Measurements from ENCODE around the gene SLC49A4. TPM values are rescaled to one million over a fixed set of nuclear protein-coding genes. Genes with fewer than 3 reads are reported as not detected.
A peak's percentile ranks its signal among the peaks of the same experiment; 100 is the strongest.

The SLC49A4 gene
- total and polyA plus RNA-seq, 2 of the 8 experiments (the other 6 are each of a cell fraction or from before 2014, with no cell fraction given) = 9.5 to 10.2 TPM

- Histone ChIP-seq H3K4me3 (ENCODE audit: extremely low read depth in 1 of 4, insufficient read depth in 2 of 4, low read depth in 3 of 4, low read length in 4 of 4) (peak overlapping the region; percentile 35 to 62 (median 54)), H3K36me3 (ENCODE audit: control insufficient read depth in 2 of 4, insufficient read depth in 4 of 4, low read length in 3 of 4) (no peaks in the 10 kb centered on the region; a peak in 1 of 8 replicates), H2BK20ac (ENCODE audit: low read length) (no peak overlapping the region), H3K4me2 (ENCODE audit: insufficient read depth in 1 of 2, low read depth in 2 of 2, low read length in 2 of 2) (peak overlapping the region; percentile 80 to 93), H3K23ac (ENCODE audit: insufficient read length) (no peak overlapping the region), H3K27me3 (replicated peaks in 1 of 4; ENCODE audit: control insufficient read depth in 3 of 4, extremely low read depth in 1 of 4, insufficient read depth in 3 of 4, low read length in 3 of 4) (peaks cover 0 to 24% (median 17%) of the 10 kb centered on the region in 4 experiments; a peak in 5 of 7 replicates), H3K27ac (ENCODE audit: low read depth, low read length) (no peak overlapping the region), H3K14ac (ENCODE audit: insufficient read length) (no peak overlapping the region), H3K4ac (replicated peaks; ENCODE audit: insufficient read length, low read depth, low read length) (no peak overlapping the region), H3K9ac (replicated peaks in 1 of 4; ENCODE audit: extremely low read depth in 1 of 4, low read depth in 3 of 4, low read length in 3 of 4) (0 out of 7 replicates have a peak overlapping the region, but pooled peaks of 1 of the 4 experiments have one; percentile 20), H2AK5ac (ENCODE audit: low read depth, low read length) (no peak overlapping the region), H2BK12ac (ENCODE audit: low read depth, low read length) (0 out of 2 replicates have a peak overlapping the region, but pooled peaks have one; percentile 5), H4K20me1 (replicated peaks in 1 of 2; ENCODE audit: control insufficient read depth in 1 of 2, insufficient read depth in 2 of 2, low read length in 2 of 2) (no peaks in the 10 kb centered on the region), H2BK5ac (ENCODE audit: low read depth, low read length) (no peak overlapping the region), H3K9me3 (ENCODE audit: insufficient read depth in 2 of 2, low read depth in 1 of 2, low read length in 1 of 2) (no peaks in the 10 kb centered on the region), H4K5ac (ENCODE audit: insufficient read length, low read depth, low read length) (no peak overlapping the region), H3K79me1 (ENCODE audit: low read depth, low read length) (no peaks in the 10 kb centered on the region), H4K91ac (replicated peaks; ENCODE audit: insufficient read length, low read length) (no peak overlapping the region), H4K8ac (ENCODE audit: extremely low read depth, insufficient read depth, low read length) (peak overlapping the region; percentile 72; the same call in 1 of the 2 replicates), H3K4me1 (replicated peaks in 1 of 4; ENCODE audit: control insufficient read depth in 3 of 4, insufficient read depth in 4 of 4, low read length in 3 of 4) (peaks cover 0 to 3% (median 2%) of the 10 kb centered on the region in 4 experiments; a peak in 4 of 7 replicates), H2BK120ac (replicated peaks; ENCODE audit: low read depth, low read length) (no peak overlapping the region), H2BK15ac (ENCODE audit: low read length) (no peak overlapping the region), H3K79me2 (ENCODE audit: control insufficient read depth in 1 of 2, insufficient read depth in 2 of 2, low read length in 2 of 2) (no peaks in the 10 kb centered on the region), H3K18ac (ENCODE audit: extremely low read depth, low read length) (peak overlapping the region; percentile 24), H3K56ac (replicated peaks; ENCODE audit: insufficient read length, low read depth, low read length) (no peak overlapping the region), H3K23me2 (ENCODE audit: low read depth, low read length) (peaks cover 6% of the 10 kb centered on the region; the same call in 1 of the 2 replicates), H2AFZ (ENCODE audit: low read length) (no peak overlapping the region)
- WGBS, 2 experiments (ENCODE audit: extremely low coverage in 1 of 2, insufficient coverage in 1 of 2, insufficient read length in 1 of 2, insufficient replicate concordance in 2 of 2, low coverage in 1 of 2, low lambda C conversion rate in 2 of 2, missing lambda C conversion rate in 1 of 2) = 23% methylated on average over 66 of the region's 68 CpGs; no CpG with 5 or more reads in 1 of the 2 experiments
- FAIRE-seq = no peak
- ChIA-PET POLR2A (ENCODE audit: partially characterized antibody) (interaction anchor here (1.6 kb wide), 1 partner anchor 105 kb away, joined by 3 read pairs; the partner anchor contains the start of gene SEMA5B), CTCF (ENCODE audit: partially characterized antibody) (interaction anchor here (0.6 to 6.4 kb wide), 16 partner anchors 14 to 1363 kb away, joined by 3 to 57 read pairs (median 5); no protein-coding TSS in a partner anchor)
- peak in 1 of 2 experiments; percentile 85 for DNase-seq (ENCODE audit: low read depth in 1 of 2, low spot score in 2 of 2)
- no peak for TF ChIP-seq NANOG (IDR thresholded peaks at IDR 0.05; ENCODE audit: insufficient read depth, low read depth, low read length, poor library complexity, severe bottlenecking)
- TF ChIP-seq POLR2A (IDR thresholded peaks at IDR 0.05; ENCODE audit: control extremely low read depth in 1 of 2, low read depth in 2 of 2, low read length in 2 of 2) = no peak
- no peak for TF ChIP-seq ATF2 (IDR thresholded peaks at IDR 0.05; ENCODE audit: low read length)
- no peak for TF ChIP-seq FOSL1 (IDR thresholded peaks at IDR 0.05; ENCODE audit: insufficient read depth, low read depth, low read length)
- no peak for TF ChIP-seq JUND (IDR thresholded peaks at IDR 0.05; ENCODE audit: low read length)
- no peak for TF ChIP-seq SP1 (IDR thresholded peaks at IDR 0.05; ENCODE audit: low read depth, low read length)
- TF ChIP-seq CBX5 (IDR thresholded peaks at IDR 0.05; ENCODE audit: low read depth, low read length) = no peak
- TF ChIP-seq CEBPB (IDR thresholded peaks at IDR 0.05; ENCODE audit: low read depth, low read length) = no peak
- TF ChIP-seq JUN (IDR thresholded peaks at IDR 0.05; ENCODE audit: low read depth, low read length) = no peak
- no peak for TF ChIP-seq CHD1 (IDR thresholded peaks at IDR 0.05; ENCODE audit: low read depth, low read length)
Measured at GRCh38 chr3:122921791-122922651, 127.2 kb downstream of the SLC49A4 start.

All from H1 (cell line).